COR-L47 (cell line): ENCODE measurements around the gene LRRC36.

Experiments
- DNase-seq: peaks from one replicate; lab custom pipeline; 2025; lab: John Stamatoyannopoulos, UW

Gene LRRC36

GRCh38 chr16:67424261-67424615 is 97.6 kb downstream of the LRRC36 start:
- DNase-seq, result no peak

GRCh38 chr16:67425061-67425460 is 98.4 kb downstream of the LRRC36 start:
- DNase-seq, result no peak

GRCh38 chr16:67425580-67425979 is 99.0 kb downstream of the LRRC36 start:
- DNase-seq, result no peak

- DNase-seq, result no peak
Observed at GRCh38 chr16:67426022-67426421, 99.4 kb downstream of the LRRC36 start.

GRCh38 chr16:67426950-67427349 is 100.3 kb downstream of the LRRC36 start:
- DNase-seq, result no peak

GRCh38 chr16:67428146-67428731 is 101.6 kb downstream of the LRRC36 start:
- peak; percentile 71 for DNase-seq

- no peak for DNase-seq
Observed at GRCh38 chr16:67429053-67429798, 102.6 kb downstream of the LRRC36 start.

GRCh38 chr16:67429799-67430503 is 103.3 kb downstream of the LRRC36 start:
- no peak for DNase-seq

- peak; percentile 57 for DNase-seq
Observed at GRCh38 chr16:67430504-67430976, 103.9 kb downstream of the LRRC36 start.

GRCh38 chr16:67430977-67431774 is 104.6 kb downstream of the LRRC36 start, which contains the start of gene HSD11B2:
Gene HSD11B2, plus strand, starts transcription at chr16:67431121. Its CDS starts 128 bp downstream, at chr16:67431249.
- DNase-seq, result peak; percentile 86

GRCh38 chr16:67431775-67432505 is 105.3 kb downstream of the LRRC36 start:
- DNase-seq, result peak; percentile 43

- no peak for DNase-seq
Observed at GRCh38 chr16:67432506-67432890, 105.9 kb downstream of the LRRC36 start.

GRCh38 chr16:67433131-67433719 is 106.6 kb downstream of the LRRC36 start:
- no peak for DNase-seq
